Right lobe of liver (tissue), 6 donors: ENCODE data around the gene RNF13. TPM values are rescaled to one million over a fixed set of nuclear protein-coding genes. Genes with fewer than 3 reads are reported as not detected.

Experiments used
- ATAC-seq, 4 donors: fragments of 200-7000 bp; cut with Tn5 transposase; one replicate each; pipeline ENCODE4 v1.9.1; 2020; ENCODE audit warnings: mild to moderate bottlenecking in 4 of 4, moderate library complexity in 4 of 4
- DNase-seq, 3 donors: peaks; one replicate each; pipeline ENCODE4 v3.0.0-alpha.2; 2020
- H3K27ac ChIP-seq, 3 donors: fragments of 200-600 bp; one replicate each; pipeline ENCODE4 v1.8.0; 2022
- H3K27me3 ChIP-seq, 2 donors: fragments of 200-600 bp; one replicate each; pipeline ENCODE4 v1.8.0; 2022
- H3K36me3 ChIP-seq, 4 donors: fragments of 200-600 bp; sonication (generic) in 1 of 4; one replicate each; pipeline versions ENCODE4 v1.5.1 to v1.8.0; 2017 to 2022; ENCODE audit warnings: control low read depth in 1 of 4
- H3K4me1 ChIP-seq, 4 donors: fragments of 200-600 bp; sonication (generic) in 1 of 4; one replicate each; pipeline versions ENCODE4 v1.5.1 to v1.8.0; 2017 to 2022; ENCODE audit warnings: control low read depth in 1 of 4
- H3K4me3 ChIP-seq, 3 donors: fragments of 200-600 bp; one replicate each; pipeline ENCODE4 v1.8.0; 2022
- H3K9me3 ChIP-seq, 4 donors: fragments of 200-600 bp; sonication (generic) in 1 of 4; one replicate each; pipeline versions ENCODE4 v1.5.1 to v1.8.0; 2017 to 2022; ENCODE audit warnings: control low read depth in 1 of 4
- POLR2A ChIP-seq: fragments of 450-650 bp; IDR thresholded peaks from one replicate; pipeline ENCODE4 v1.6.1; 2017; ENCODE audit warnings: antibody characterized with exemption, mild to moderate bottlenecking
- WGBS: methylation state at CpG from one replicate; pipeline ENCODE4 v1.1.6; 2018; ENCODE audit warnings: low coverage, low lambda C conversion rate; ENCODE audit not compliant: insufficient coverage; ENCODE audit errors: missing lambda C conversion rate; 5-methylcytosine and 5-hydroxymethylcytosine counted together
- intact Hi-C, 2 donors: fragments of 100-400 bp; cut with DNase I; formaldehyde crosslinking; loops; one replicate each; pipeline versions ENCODE4 v1.11.2 to v1.14.1; 2022
- total RNA-seq, 6 experiments: library from RNA; depleted of rRNA in 2 of 6; stranded (reverse); fragments of >200 nt in 2 of 6; fragmentation: NEBNext Ultra II Directional in 3 of 6; extraction: Animal tissue kit (Norgen Biotek cat#: 25700) in 3 of 6; gene quantifications; one replicate each; pipeline versions ENCODE4 v1.1.0 to v1.2.4, GENCODE V29; 2016 to 2023
- TF ChIP-seq, protein P1 (sequence below), 4 donors: fragments of 200-600 bp in 3 of 4; fragments of 450-650 bp in 1 of 4; IDR thresholded peaks; one replicate each; pipeline versions ENCODE4 v1.5.1 to v1.8.0; 2016 to 2022; ENCODE audit warnings: antibody characterized with exemption in 4 of 4, mild to moderate bottlenecking in 2 of 4
- donor health status: DM: no; HTN: yes; CAD: no.
- donor health status: DM: no; HTN: no; CAD: no.
- donor health status: DM: no; HTN: no; CAD: no.
- donor health status: DM: no; HTN: yes; CAD: no.
- donor health status: DM: no; HTN: yes; CAD: no.

Gene RNF13
- total RNA-seq, 6 experiments from 2014 or later: 45.0 to 55.6 (median 47.5) TPM

- TF ChIP-seq POLR2A: no peak
- TF ChIP-seq, protein P1, sequence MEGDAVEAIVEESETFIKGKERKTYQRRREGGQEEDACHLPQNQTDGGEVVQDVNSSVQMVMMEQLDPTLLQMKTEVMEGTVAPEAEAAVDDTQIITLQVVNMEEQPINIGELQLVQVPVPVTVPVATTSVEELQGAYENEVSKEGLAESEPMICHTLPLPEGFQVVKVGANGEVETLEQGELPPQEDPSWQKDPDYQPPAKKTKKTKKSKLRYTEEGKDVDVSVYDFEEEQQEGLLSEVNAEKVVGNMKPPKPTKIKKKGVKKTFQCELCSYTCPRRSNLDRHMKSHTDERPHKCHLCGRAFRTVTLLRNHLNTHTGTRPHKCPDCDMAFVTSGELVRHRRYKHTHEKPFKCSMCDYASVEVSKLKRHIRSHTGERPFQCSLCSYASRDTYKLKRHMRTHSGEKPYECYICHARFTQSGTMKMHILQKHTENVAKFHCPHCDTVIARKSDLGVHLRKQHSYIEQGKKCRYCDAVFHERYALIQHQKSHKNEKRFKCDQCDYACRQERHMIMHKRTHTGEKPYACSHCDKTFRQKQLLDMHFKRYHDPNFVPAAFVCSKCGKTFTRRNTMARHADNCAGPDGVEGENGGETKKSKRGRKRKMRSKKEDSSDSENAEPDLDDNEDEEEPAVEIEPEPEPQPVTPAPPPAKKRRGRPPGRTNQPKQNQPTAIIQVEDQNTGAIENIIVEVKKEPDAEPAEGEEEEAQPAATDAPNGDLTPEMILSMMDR (IDR thresholded peaks at IDR 0.05): no peak
- WGBS: 97% methylated on average over 4 of the region's 4 CpGs
- ATAC-seq: no peak
These were observed 20.4 kb upstream of the RNF13 start, which contains the start of gene ANKUB1 for GRCh38 chr3:149792452-149793270. Gene ANKUB1, minus strand, starts transcription at chr3:149792554. Its CDS starts 188 bp downstream, at chr3:149792366.

GRCh38 chr3:149796026-149796425 is 17.0 kb upstream of the RNF13 start:
- no peaks in the 10 kb centered on the region for H3K27me3 ChIP-seq
- TF ChIP-seq, protein P1 (IDR thresholded peaks at IDR 0.05): no peak
- no peak for TF ChIP-seq POLR2A
- H3K4me3 ChIP-seq: no peak overlapping the region
- WGBS: 69% methylated on average over 1 of the region's 1 CpG
- no peaks in the 10 kb centered on the region for H3K4me1 ChIP-seq
- no peaks in the 10 kb centered on the region for H3K9me3 ChIP-seq
- no peak overlapping the region for H3K27ac ChIP-seq
- ATAC-seq (no peak), DNase-seq (no peak)
- intact Hi-C loops: no loop called here
- H3K36me3 ChIP-seq: no peaks in the 10 kb centered on the region

More at GRCh38 chr3:149792452-149793270, 20.4 kb upstream of the RNF13 start, which contains the start of gene ANKUB1:
- Histone ChIP-seq H3K4me3 (no peak within 1 kb of the TSS), H3K4me1 (no peaks in the 10 kb centered on the region), H3K36me3 (no peaks in the 10 kb centered on the region), H3K9me3 (no peaks in the 10 kb centered on the region), H3K27ac (no peak within 1 kb of the TSS), H3K27me3 (no peaks in the 10 kb centered on the region)
- intact Hi-C loops: no loop called here
- DNase-seq: no peak

DNA sequence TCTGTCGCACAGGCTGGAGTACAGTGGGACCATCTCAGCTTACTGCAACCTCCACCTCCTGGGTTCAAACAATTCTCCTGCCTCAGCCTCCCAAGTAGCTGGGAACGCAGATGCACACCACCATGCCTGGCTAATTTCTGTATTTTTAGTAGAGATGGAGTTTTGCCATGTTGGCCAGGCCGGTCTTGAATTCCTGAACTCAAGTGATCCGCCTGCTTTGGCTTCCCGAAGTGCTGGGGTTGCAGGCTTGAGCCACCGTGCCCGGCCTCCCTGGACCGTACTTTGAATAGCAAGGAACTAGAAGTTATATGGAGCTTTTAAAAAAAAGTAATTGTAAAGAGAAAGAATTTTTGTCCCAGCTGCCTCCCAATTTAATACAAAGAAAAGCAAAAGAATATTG is 12.3 kb upstream of the RNF13 start:
- WGBS: 88% methylated on average over 8 of the region's 8 CpGs
- ATAC-seq: no peak
- H3K27me3 ChIP-seq: no peaks in the 10 kb centered on the region
- H3K4me1 ChIP-seq: no peaks in the 10 kb centered on the region
- no peaks in the 10 kb centered on the region for H3K9me3 ChIP-seq
- DNase-seq: no peak
- intact Hi-C loops: no loop called here
- H3K4me3 ChIP-seq: no peak overlapping the region
- no peak overlapping the region for H3K27ac ChIP-seq
- H3K36me3 ChIP-seq: no peaks in the 10 kb centered on the region
- TF ChIP-seq, protein P1 (IDR thresholded peaks at IDR 0.05): no peak
- no peak for TF ChIP-seq POLR2A

GRCh38 chr3:149801195-149801594 is 11.8 kb upstream of the RNF13 start:
- WGBS: 30% methylated on average over 1 of the region's 1 CpG
- no peaks in the 10 kb centered on the region for H3K9me3 ChIP-seq
- H3K27ac ChIP-seq: no peak overlapping the region
- no peaks in the 10 kb centered on the region for H3K36me3 ChIP-seq
- no peaks in the 10 kb centered on the region for H3K27me3 ChIP-seq
- H3K4me1 ChIP-seq: no peaks in the 10 kb centered on the region
- TF ChIP-seq POLR2A: no peak
- TF ChIP-seq, protein P1 (IDR thresholded peaks at IDR 0.05): no peak
- no peak for DNase-seq
- no peak for ATAC-seq
- H3K4me3 ChIP-seq: no peak overlapping the region
- intact Hi-C loops: no loop called here
